8988T (cell line): Measurements from ENCODE around the gene EML4.
A peak's percentile ranks its signal among the peaks of the same experiment; 100 is the strongest.
"Not testable (repeated sequence)": the region's sequence is repeated elsewhere in the genome, so short reads cannot be mapped to it uniquely, and the experiment has no call there.

ENCODE experiments used
- DNase-seq: peaks from one replicate; pipeline ENCODE4 v3.0.0; 2011

Gene EML4

GRCh38 chr2:42338567-42339190 is 169.5 kb downstream of the EML4 start:
- no peak for DNase-seq

DNA sequence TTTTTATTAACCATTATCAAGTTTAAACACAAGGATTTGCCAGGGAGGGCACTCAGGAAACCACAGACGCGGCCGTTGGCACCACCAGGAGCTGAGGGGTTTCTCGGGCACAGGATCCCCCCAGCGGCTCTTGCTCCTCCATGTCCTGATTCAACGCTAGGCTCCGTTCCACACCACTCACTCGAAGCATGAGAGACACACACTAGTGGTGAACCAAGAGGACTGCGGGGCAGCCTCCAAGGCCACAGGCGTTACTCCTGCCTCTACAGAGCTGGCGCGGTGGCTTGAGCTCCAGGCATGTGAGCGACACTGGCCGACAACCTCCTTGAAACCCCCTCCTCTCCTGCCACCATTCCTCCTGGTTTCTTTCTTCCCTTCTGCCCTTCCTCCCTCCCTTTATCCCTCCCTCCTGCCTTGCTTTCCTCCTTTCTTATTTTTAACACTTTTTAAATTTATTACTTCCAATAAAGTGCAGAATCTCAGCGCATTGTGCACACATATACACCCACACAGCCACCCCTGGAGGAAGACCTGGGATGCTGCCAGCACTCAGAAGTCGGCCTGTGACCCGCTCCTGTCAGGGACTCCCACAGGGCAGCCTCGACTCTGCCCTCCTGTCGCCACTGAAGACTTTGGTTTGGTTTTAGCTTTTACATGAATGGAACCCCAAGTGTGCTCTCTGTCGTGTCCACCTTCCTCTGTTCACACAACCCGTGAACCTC is 170.2 kb downstream of the EML4 start:
- DNase-seq, result no peak

- DNase-seq, result no peak
Observed at GRCh38 chr2:42340045-42340937, 171.1 kb downstream of the EML4 start.

GRCh38 chr2:42340938-42341636 is 171.9 kb downstream of the EML4 start:
- DNase-seq, result no peak

- DNase-seq, result peak; percentile 31
Observed at GRCh38 chr2:42342061-42342794, 173.1 kb downstream of the EML4 start.

- DNase-seq, result no peak
Observed at GRCh38 chr2:42342795-42343241, 173.7 kb downstream of the EML4 start.

GRCh38 chr2:42345986-42346385 is 176.8 kb downstream of the EML4 start:
- no peak for DNase-seq

DNA sequence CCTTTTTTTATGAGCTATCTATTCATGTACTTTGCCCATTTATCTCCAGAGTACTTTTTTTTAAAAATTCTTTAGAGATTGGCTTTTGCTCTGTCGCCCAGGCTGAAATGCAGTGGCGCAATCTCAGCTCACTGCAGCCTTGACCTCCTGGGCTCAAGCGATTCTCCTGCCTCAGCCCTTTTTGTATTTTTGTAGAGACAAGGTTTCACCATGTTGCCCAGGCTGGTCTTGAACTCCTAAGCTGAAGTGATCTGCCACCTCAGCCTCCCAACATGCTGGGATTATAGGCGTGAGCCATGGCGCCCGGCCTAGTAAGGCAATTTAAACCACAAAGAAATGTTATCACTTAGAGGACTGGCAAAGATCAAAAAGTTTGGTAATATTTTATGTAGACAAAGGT is 177.7 kb downstream of the EML4 start:
- not testable (repeated sequence) for DNase-seq

DNA sequence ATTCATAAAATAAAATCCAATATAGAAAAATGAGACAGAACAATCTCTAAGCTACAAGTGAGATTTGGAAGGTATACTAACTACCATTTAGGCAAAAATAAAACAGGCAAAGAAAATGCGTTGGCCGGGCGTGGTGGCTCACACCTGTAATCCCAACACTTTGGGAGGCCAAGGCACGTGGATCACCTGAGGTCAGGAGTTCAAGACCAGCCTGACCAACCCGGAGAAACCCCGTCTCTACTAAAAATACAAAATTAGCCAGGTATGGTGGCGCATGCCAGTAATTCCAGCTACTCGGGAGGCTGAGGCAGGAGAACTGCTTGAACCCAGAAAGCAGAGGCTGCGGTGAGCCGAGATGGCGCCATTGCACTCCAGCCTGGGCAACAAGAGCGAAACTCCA is 178.4 kb downstream of the EML4 start:
- not testable (repeated sequence) for DNase-seq

DNA sequence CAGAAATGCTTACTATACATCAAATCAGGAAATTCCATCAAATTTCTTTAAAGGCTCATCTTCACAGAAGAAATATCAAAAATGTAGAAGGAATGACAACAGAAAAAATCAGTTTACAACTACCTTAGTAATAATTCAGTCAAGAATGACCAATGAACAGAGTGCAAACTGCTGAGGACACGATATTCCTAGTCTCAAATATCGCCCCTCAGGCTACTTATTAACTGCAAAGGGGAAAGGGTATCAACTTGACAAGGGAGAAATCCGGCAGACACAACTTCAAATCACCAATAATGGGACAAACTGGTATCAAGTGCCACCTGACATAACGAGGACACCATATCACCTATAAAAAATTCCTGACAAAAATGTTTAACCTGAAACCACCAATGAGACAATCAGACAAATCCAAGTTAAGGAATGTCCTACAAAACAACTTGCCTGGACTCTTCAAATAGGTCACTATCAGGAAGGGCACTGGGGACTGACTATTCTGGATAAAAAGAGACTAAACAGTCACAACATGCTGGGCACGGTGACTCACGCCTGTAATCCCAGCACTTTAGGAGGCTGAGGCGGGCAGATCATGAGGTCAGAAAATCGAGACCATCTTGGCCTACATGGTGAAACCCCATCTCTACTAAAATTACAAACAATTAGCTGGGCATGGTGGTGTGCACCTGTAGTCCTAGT is 179.1 kb downstream of the EML4 start:
- no peak for DNase-seq

- no peak for DNase-seq
Observed at GRCh38 chr2:42350434-42351063, 181.4 kb downstream of the EML4 start.

DNA sequence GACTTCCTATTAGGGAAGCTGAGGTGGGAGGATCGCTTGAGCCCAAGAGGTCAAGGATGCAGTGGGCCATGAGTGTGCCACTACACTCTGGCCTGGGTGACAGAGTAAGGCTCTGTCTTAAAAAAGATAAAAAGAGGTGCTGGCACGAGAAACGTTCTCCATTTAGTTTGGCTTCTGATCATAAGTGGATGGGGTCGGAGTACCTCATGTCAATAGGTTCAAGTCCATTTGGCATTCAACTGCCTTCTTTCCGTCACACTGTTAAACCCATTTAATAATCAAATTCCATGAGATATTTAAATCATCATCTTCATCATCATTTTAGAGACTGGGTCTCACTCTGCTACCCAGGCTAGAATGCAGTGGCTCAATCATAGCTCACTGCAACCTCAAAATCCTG is 182.7 kb downstream of the EML4 start:
- no peak for DNase-seq

DNA sequence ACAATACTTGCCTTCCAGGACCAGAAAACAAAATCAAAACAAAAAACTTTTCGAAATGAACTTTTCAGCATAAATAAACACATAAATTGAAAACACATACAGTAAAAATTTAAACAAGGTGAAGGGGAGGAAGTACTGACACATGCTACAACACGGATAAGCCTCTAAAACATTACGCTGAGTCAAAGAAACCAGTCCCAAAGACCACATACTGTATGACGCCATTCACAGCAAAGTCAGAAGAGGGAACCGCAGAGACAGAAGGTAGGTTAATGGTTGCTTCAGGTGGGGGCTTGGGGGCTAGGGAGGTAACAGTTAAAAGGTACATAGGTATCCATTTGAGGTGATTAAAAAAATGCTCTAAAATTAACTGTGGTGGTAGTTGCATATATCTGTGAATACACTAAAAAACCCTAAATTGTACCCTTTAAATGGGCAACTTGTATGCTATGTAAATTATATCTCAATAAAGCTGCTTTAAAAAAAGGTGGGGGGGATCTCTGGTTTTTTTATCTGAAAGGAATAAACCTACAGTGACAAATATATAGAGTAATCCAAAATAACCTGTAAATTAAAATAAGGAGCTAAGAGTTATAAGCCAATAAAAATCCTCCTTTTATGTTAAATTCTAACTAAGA is 184.8 kb downstream of the EML4 start:
- no peak for DNase-seq

GRCh38 chr2:42359304-42359964 is 190.3 kb downstream of the EML4 start:
- no peak for DNase-seq

DNA sequence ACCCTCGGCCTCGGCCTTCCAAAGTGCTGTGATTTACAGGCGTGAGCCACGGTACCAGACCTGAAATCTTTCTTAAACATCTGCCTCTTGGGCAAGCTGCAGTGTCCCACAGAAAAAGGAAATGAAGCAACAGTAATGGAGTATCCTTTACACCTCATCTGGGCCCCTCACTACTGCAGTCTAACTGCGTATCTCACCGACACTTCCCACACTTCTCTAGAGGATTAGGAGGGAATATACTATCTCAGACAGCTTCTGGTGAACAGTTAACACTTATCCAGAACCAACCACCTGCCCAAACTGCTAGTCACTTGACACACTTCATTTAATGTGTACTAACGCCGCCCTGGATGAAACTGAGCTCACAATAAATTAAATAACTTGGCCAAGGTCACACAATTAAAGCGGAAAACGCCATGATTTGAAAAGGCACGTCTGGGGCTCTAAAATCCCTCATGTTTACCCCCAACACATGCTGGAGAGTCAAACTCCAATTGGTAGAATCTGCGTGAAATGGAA is 190.9 kb downstream of the EML4 start:
- DNase-seq, result no peak

GRCh38 chr2:42360493-42360889 is 191.3 kb downstream of the EML4 start:
- DNase-seq, result no peak

GRCh38 chr2:42360890-42361727 is 192.0 kb downstream of the EML4 start, which contains the start of gene COX7A2L:
COX7A2L (minus strand) TSS chr2:42361217; CDS start chr2:42361161, 56 bp downstream.
- peak; percentile 91 for DNase-seq

DNA sequence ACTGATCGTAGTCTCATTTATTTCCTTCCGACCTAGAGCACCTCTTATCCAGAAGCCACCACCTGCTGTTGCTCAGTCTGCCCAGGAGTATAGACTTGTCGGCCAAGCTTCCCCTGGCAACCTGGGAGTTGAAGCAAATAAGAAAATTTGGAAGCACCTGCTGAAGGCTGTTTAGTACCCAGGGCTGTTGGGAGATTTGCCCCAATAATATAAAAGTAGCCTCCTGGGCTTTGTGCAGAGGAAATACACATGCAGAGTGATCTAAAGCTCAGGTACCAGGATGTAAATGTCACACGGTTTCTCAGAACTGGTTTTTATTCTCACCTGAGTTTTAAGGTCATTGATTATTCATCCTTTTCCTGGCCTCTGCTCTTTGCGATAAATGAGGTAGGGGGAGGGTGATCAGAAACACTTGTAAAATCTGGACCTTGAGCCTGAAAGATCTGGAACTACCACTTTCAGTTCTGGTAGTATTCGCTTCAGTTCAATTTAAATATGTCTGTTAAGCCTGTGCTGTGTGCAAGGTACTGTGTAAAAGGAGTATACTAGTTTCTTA is 192.7 kb downstream of the EML4 start:
- no peak for DNase-seq
